ENCODE results near the gene FIBP.

- no peak for TF ChIP-seq EP300 (IDR thresholded peaks at IDR 0.05)
- TF ChIP-seq CTCF (IDR thresholded peaks at IDR 0.05) = no peak
Measured at GRCh38 chr11:65917077-65917433, 28.8 kb upstream of the FIBP start.
